Amygdala (tissue), 56 donors: ENCODE data around the gene KLHL10.
"Not testable (repeated sequence)": the region's sequence is repeated elsewhere in the genome, so short reads cannot be mapped to it uniquely, and the experiment has no call there.

ENCODE experiments used
- DNase-seq, 56 donors: peaks; one replicate each; lab custom pipeline; 2025; lab: John Stamatoyannopoulos, UW

Gene KLHL10

GRCh38 chr17:41844971-41845370 lies 7.3 kb downstream of the KLHL10 start:
- DNase-seq = no peak

- no peak for DNase-seq
These were observed 11.2 kb downstream of the KLHL10 start for GRCh38 chr17:41848788-41849187.

- DNase-seq = no peak
These were observed 11.8 kb downstream of the KLHL10 start for GRCh38 chr17:41849251-41849990.

GRCh38 chr17:41851382-41851781 lies 13.8 kb downstream of the KLHL10 start:
- not testable (repeated sequence) for DNase-seq

GRCh38 chr17:41860254-41860931 lies 22.8 kb downstream of the KLHL10 start:
- no peak for DNase-seq

GRCh38 chr17:41863074-41863848 lies 25.6 kb downstream of the KLHL10 start:
- DNase-seq = peak in 1 of 56 donors; percentile 2

GRCh38 chr17:41864498-41864835 lies 26.8 kb downstream of the KLHL10 start:
- DNase-seq = peak in 6 of 56 donors; percentile 4 to 59 (median 44)

GRCh38 chr17:41864836-41865595 lies 27.4 kb downstream of the KLHL10 start, which contains the start of gene KLHL11:
Gene KLHL11, minus strand, starts transcription at chr17:41865423. Its CDS starts 53 bp downstream, at chr17:41865370.
- DNase-seq = peak; percentile 20 to 94 (median 78)

GRCh38 chr17:41865596-41865893 lies 27.9 kb downstream of the KLHL10 start:
- no peak for DNase-seq

- DNase-seq = no peak
These were observed 30.9 kb downstream of the KLHL10 start for GRCh38 chr17:41868568-41868967.

GRCh38 chr17:41869426-41869825 lies 31.8 kb downstream of the KLHL10 start:
- no peak for DNase-seq

- DNase-seq = no peak
These were observed 32.5 kb downstream of the KLHL10 start for GRCh38 chr17:41870097-41870496.

- DNase-seq = peak in 5 of 56 donors; percentile 4 to 13 (median 12)
These were observed 33.0 kb downstream of the KLHL10 start for GRCh38 chr17:41870627-41871026.

GRCh38 chr17:41871789-41872188 lies 34.2 kb downstream of the KLHL10 start:
- no peak for DNase-seq

GRCh38 chr17:41873559-41874292 lies 36.1 kb downstream of the KLHL10 start:
- DNase-seq = no peak

- not testable (repeated sequence) for DNase-seq
These were observed 36.7 kb downstream of the KLHL10 start for GRCh38 chr17:41874293-41874670.

GRCh38 chr17:41880130-41880529 lies 42.5 kb downstream of the KLHL10 start:
- DNase-seq = no peak

GRCh38 chr17:41882756-41883155 lies 45.1 kb downstream of the KLHL10 start:
- DNase-seq = no peak

GRCh38 chr17:41885733-41886132 lies 48.1 kb downstream of the KLHL10 start:
- DNase-seq = peak in 1 of 56 donors; percentile 3
